Suprapubic skin (tissue), 4 donors: ENCODE results near the gene VWA3B. TPM values are rescaled to one million over a fixed set of nuclear protein-coding genes. Genes with fewer than 3 reads are reported as not detected.
"Not testable (repeated sequence)": the region's sequence is repeated elsewhere in the genome, so short reads cannot be mapped to it uniquely, and the experiment has no call there.

Source experiments
- DNase-seq, 2 donors: peaks; one replicate each; pipeline ENCODE4 v3.0.0-alpha.2; 2019; ENCODE audit warnings: low spot score in 2 of 2
- H3K27ac ChIP-seq: fragments of 200-600 bp; sonication (generic); one replicate; pipeline ENCODE4 v1.5.1; 2019
- H3K27me3 ChIP-seq: fragments of 200-600 bp; sonication (generic); one replicate; pipeline ENCODE4 v1.5.1; 2019
- H3K36me3 ChIP-seq: fragments of 200-600 bp; sonication (generic); one replicate; pipeline ENCODE4 v1.5.1; 2019
- H3K4me1 ChIP-seq: fragments of 200-600 bp; sonication (generic); one replicate; pipeline ENCODE4 v1.5.1; 2019
- H3K4me3 ChIP-seq: fragments of 200-600 bp; sonication (generic); one replicate; pipeline ENCODE4 v1.5.1; 2019; ENCODE audit warnings: mild to moderate bottlenecking
- H3K9me3 ChIP-seq: fragments of 200-600 bp; sonication (generic); one replicate; pipeline ENCODE4 v1.5.1; 2019
- EP300 ChIP-seq: sonication (generic); formaldehyde crosslinking; IDR thresholded peaks from one replicate; pipeline ENCODE4 v1.6.1; 2017; ENCODE audit warnings: antibody characterized with exemption
- POLR2A ChIP-seq, 2 donors: fragments of 450-650 bp; IDR thresholded peaks; one replicate each; pipeline ENCODE4 v1.6.1; 2017; ENCODE audit warnings: antibody characterized with exemption in 2 of 2, mild to moderate bottlenecking in 2 of 2, moderate library complexity in 2 of 2
- POLR2AphosphoS5 ChIP-seq, 3 donors: sonication (generic); formaldehyde crosslinking; IDR thresholded peaks; one replicate each; pipeline ENCODE4 v1.6.1; 2017; ENCODE audit warnings: antibody characterized with exemption in 3 of 3
- WGBS: methylation state at CpG from one replicate; pipeline ENCODE4 v1.1.5; 2018; 5-methylcytosine and 5-hydroxymethylcytosine counted together
- total RNA-seq, 4 donors: library from RNA; depleted of rRNA; stranded (reverse); fragments of >200 nt; gene quantifications; one replicate each; pipeline ENCODE4 v1.1.0, GENCODE V29; 2016
- TF ChIP-seq, protein P1 (sequence below), 2 donors: fragments of 200-600 bp in 1 of 2; fragments of 450-650 bp in 1 of 2; sonication (generic) in 1 of 2; IDR thresholded peaks; one replicate each; pipeline ENCODE4 v1.5.1; 2016 to 2019; ENCODE audit warnings: antibody characterized with exemption in 2 of 2, mild to moderate bottlenecking in 1 of 2, moderate library complexity in 1 of 2

VWA3B gene
- total RNA-seq, 4 donors from 2014 or later = not detected

DNA sequence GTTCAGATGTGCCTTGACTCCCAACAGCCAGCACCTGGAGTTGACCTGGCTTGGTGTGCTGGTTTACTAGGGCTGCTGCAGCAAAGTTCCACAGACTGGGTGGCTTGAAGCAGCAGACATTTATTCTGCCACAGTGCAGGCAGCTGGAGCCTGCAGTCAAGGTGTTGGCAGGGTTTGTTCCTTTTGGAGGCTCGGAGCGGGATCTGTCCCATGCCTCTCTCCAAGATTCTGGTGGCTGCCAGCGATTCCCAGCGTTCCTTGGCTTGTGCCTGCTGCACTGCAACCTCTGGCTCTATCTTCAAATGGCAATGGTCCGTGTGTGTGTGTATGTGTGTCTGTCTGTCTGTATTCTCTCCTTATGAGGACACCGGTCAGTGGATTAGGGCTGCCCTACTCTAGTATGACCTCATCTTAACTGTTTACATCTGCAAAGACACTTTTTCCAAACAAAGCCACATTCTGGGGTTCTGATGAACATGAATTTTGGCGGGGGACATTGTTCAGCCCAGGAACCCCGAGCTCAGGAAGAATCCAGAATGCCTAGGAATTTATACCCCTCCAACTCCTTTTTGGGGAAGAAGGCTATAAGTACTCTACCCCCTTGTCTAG lies 46.5 kb upstream of the VWA3B start:
- Histone ChIP-seq H3K27ac (no peak overlapping the region), H3K9me3 (peaks cover 9% of the 10 kb centered on the region), H3K4me1 (no peaks in the 10 kb centered on the region), H3K4me3 (no peak overlapping the region), H3K36me3 (no peaks in the 10 kb centered on the region), H3K27me3 (no peaks in the 10 kb centered on the region)
- no peak for DNase-seq
- TF ChIP-seq, protein P1, sequence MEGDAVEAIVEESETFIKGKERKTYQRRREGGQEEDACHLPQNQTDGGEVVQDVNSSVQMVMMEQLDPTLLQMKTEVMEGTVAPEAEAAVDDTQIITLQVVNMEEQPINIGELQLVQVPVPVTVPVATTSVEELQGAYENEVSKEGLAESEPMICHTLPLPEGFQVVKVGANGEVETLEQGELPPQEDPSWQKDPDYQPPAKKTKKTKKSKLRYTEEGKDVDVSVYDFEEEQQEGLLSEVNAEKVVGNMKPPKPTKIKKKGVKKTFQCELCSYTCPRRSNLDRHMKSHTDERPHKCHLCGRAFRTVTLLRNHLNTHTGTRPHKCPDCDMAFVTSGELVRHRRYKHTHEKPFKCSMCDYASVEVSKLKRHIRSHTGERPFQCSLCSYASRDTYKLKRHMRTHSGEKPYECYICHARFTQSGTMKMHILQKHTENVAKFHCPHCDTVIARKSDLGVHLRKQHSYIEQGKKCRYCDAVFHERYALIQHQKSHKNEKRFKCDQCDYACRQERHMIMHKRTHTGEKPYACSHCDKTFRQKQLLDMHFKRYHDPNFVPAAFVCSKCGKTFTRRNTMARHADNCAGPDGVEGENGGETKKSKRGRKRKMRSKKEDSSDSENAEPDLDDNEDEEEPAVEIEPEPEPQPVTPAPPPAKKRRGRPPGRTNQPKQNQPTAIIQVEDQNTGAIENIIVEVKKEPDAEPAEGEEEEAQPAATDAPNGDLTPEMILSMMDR (IDR thresholded peaks at IDR 0.05) = no peak
- 93% methylated on average over 8 of the region's 8 CpGs for WGBS

DNA sequence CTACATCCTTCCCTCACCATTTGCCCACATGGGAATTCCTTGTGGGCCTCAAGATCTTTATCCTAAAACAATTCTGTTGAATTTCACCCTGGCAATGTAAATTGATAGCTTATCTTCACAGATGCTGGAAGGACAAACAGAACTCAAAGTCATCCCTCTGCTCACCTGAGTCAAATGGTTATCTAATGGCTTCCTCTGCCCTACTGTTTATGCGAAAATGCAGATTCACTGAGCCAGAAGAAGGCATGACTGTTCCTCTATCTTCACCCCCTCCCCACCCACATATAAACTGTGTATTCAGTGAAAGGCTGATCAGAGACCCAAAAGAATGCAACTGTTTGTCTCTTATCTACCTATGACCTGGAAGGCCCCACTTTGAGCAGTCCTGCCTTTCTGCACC lies 43.9 kb upstream of the VWA3B start:
- no peak for DNase-seq
- peaks cover 9% of the 10 kb centered on the region for H3K9me3 ChIP-seq
- H3K4me3 ChIP-seq = no peak overlapping the region
- WGBS = 88% methylated on average over 1 of the region's 1 CpG
- H3K27ac ChIP-seq = no peak overlapping the region
- H3K36me3 ChIP-seq = no peaks in the 10 kb centered on the region
- no peaks in the 10 kb centered on the region for H3K27me3 ChIP-seq
- TF ChIP-seq POLR2AphosphoS5 (IDR thresholded peaks at IDR 0.05) = no peak
- TF ChIP-seq EP300 = no peak
- TF ChIP-seq, protein P1 (IDR thresholded peaks at IDR 0.05) = no peak
- TF ChIP-seq POLR2A (IDR thresholded peaks at IDR 0.05) = no peak
- H3K4me1 ChIP-seq = no peaks in the 10 kb centered on the region

- 94% methylated on average over 2 of the region's 2 CpGs for WGBS
Measured at GRCh38 chr2:98044730-98045129, 42.2 kb upstream of the VWA3B start.

DNA sequence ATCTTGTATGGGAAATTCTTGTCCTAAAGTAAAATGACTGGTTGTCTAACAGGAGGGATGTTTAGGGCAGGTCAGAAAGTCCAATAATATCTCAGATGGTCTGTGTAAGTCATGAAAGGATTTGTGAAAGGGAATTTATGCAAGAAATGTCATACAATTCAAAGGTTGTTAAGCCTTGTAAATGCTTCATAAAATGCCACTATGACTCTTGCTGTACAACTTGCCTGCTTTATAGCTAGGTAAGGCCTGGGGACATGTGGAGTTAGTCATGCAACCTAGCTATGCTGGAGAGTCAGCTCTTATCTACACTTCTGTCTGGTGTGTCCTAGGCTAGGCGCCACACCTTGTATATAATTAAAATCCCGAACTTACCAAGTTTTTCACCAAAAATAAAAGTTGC lies 36.9 kb upstream of the VWA3B start:
- no peaks in the 10 kb centered on the region for H3K4me1 ChIP-seq
- no peaks in the 10 kb centered on the region for H3K36me3 ChIP-seq
- TF ChIP-seq POLR2AphosphoS5 (IDR thresholded peaks at IDR 0.05) (no peak), POLR2A (IDR thresholded peaks at IDR 0.05) (no peak), EP300 (no peak)
- TF ChIP-seq, protein P1 (IDR thresholded peaks at IDR 0.05) = no peak
- no peaks in the 10 kb centered on the region for H3K27me3 ChIP-seq
- no peak overlapping the region for H3K27ac ChIP-seq
- DNase-seq = no peak
- 63% methylated on average over 2 of the region's 2 CpGs for WGBS
- H3K9me3 ChIP-seq = peaks cover 2% of the 10 kb centered on the region
- no peak overlapping the region for H3K4me3 ChIP-seq

More at GRCh38 chr2:98044730-98045129, 42.2 kb upstream of the VWA3B start:
- not testable (repeated sequence) for H3K4me3 ChIP-seq, H3K4me1 ChIP-seq, H3K27me3 ChIP-seq, H3K36me3 ChIP-seq, H3K27ac ChIP-seq, DNase-seq, H3K9me3 ChIP-seq

DNA sequence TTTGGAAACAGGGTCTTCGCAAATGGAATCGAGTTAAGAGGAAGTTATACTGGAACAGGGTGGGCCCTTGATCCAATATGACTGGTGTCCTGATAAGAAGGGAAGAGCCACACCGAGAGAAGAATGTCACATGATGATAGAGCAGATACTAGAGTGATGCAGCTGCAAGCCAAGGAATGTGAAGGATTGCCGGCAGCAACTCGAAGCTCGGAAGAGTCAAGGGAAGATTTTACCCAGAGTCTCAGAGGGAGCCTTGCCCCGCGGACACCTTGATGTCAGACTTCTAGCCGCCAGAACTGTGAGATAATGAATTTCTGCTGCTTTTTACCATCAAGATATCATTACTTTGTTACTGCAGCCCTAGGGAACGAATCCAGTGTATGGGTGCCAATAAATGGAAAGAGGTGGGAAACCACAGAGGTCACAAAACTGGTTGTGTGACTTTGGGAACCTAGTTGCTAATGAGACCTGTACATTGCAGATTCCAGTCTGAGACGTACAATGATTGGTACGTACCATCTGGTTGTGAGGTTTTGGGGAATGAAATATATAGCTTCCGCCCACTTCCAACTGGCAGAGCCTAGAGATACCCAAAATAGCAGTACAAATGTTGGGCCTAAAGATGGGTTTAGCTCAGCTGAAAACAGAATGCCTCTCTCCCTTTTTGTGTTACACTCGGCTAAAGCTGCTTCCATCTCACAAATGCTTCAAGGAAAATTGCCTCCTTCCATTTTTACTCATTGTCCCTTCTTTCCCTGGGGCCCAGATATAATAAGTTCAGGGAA lies 28.6 kb upstream of the VWA3B start:
- Histone ChIP-seq H3K9me3 (no peaks in the 10 kb centered on the region), H3K36me3 (no peaks in the 10 kb centered on the region), H3K4me1 (no peaks in the 10 kb centered on the region), H3K4me3 (no peak overlapping the region), H3K27me3 (no peaks in the 10 kb centered on the region), H3K27ac (no peak overlapping the region)
- 62% methylated on average over 14 of the region's 14 CpGs for WGBS
- DNase-seq = no peak
- TF ChIP-seq POLR2AphosphoS5 (IDR thresholded peaks at IDR 0.05) (no peak), POLR2A (IDR thresholded peaks at IDR 0.05) (no peak), EP300 (no peak)
- TF ChIP-seq, protein P1 (IDR thresholded peaks at IDR 0.05) = no peak
